GM23248 (cell line): ENCODE measurements around the gene EPGN.

Experiments
- EZH2 ChIP-seq: fragments of 200-600 bp; sonication (generic); IDR thresholded peaks from 2 replicates; pipeline ENCODE4 v1.6.1; 2018; ENCODE audit warnings: antibody characterized with exemption, mild to moderate bottlenecking; ENCODE audit not compliant: insufficient read depth, poor library complexity, severe bottlenecking
- EZH2phosphoT487 ChIP-seq: fragments of 200-600 bp; sonication (generic); IDR thresholded peaks from 2 replicates; pipeline ENCODE4 v1.6.1; 2018; ENCODE audit warnings: antibody characterized with exemption, moderate library complexity, mild to moderate bottlenecking, low read depth; ENCODE audit not compliant: insufficient read depth

DNA sequence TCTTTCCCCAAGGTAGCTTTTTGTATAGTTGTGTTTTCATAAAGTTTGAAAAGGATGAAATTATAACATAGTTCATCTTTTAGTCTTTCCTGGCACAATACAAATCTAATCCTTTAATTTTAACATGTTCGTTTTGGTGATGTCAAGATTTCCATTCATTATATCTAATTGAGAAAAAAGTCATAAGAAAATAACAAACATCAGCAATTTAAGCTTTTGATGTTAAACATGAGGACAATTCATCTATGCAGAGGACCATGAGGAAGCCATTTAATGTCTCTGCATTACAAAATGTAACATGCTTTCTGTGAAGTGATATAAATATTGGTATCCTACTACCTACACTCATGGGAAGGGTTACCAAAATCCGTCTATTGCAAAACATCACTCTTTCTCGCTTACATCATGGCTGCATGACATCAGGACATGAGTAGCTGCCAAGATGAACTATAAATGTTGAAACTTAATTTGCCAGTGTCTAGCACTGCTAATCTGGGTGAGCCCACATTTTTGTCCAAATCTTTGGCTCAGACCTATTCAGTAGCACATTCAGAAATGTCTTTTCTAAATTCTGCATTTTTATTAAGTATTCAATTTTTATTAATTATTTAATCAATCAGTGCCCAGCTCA is 9.5 kb downstream of the EPGN start:
- TF ChIP-seq EZH2phosphoT487 (no peak), EZH2 (no peak)
